ENCODE results near the gene ATPAF1.

Gene ATPAF1

GRCh38 chr1:46646844-46647243 is 21.3 kb downstream of the ATPAF1 start:
- DNase-seq = peak; percentile 22

GRCh38 chr1:46646331-46646730 is 21.8 kb downstream of the ATPAF1 start:
- DNase-seq = no peak

GRCh38 chr1:46645815-46646214 is 22.3 kb downstream of the ATPAF1 start:
- no peak for DNase-seq

GRCh38 chr1:46643368-46643775 is 24.8 kb downstream of the ATPAF1 start:
- peak; percentile 85 for DNase-seq

- no peak for DNase-seq
Observed at GRCh38 chr1:46642115-46642680, 26.0 kb downstream of the ATPAF1 start.

- no peak for DNase-seq
Observed at GRCh38 chr1:46639547-46639946, 28.6 kb downstream of the ATPAF1 start.

GRCh38 chr1:46638921-46639320 is 29.2 kb downstream of the ATPAF1 start:
- DNase-seq = no peak

- no peak for DNase-seq
Observed at GRCh38 chr1:46637444-46638083, 30.6 kb downstream of the ATPAF1 start.

- no peak for DNase-seq
Observed at GRCh38 chr1:46635205-46635604, 33.0 kb downstream of the ATPAF1 start.

- no peak for DNase-seq
Observed at GRCh38 chr1:46630719-46631118, 37.4 kb downstream of the ATPAF1 start.

GRCh38 chr1:46623743-46624644 is 44.2 kb downstream of the ATPAF1 start:
- DNase-seq = no peak

- DNase-seq = peak; percentile 28
Observed at GRCh38 chr1:46622344-46622743, 45.8 kb downstream of the ATPAF1 start.

GRCh38 chr1:46621930-46622329 is 46.2 kb downstream of the ATPAF1 start:
- DNase-seq = no peak

GRCh38 chr1:46619656-46620258 is 48.4 kb downstream of the ATPAF1 start:
- DNase-seq = no peak

GRCh38 chr1:46618754-46619415 is 49.3 kb downstream of the ATPAF1 start:
- no peak for DNase-seq

- no peak for DNase-seq
Observed at GRCh38 chr1:46617833-46618232, 50.3 kb downstream of the ATPAF1 start.

- DNase-seq = no peak
Observed at GRCh38 chr1:46617108-46617800, 50.9 kb downstream of the ATPAF1 start.

GRCh38 chr1:46616277-46617107 is 51.7 kb downstream of the ATPAF1 start, which contains the start of gene MOB3C:
Gene MOB3C, minus strand, starts transcription at chr1:46616811. Its CDS starts 3,490 bp downstream, at chr1:46613321.
- DNase-seq = peak; percentile 74

- no peak for DNase-seq
Observed at GRCh38 chr1:46615735-46616134, 52.4 kb downstream of the ATPAF1 start.

- DNase-seq = no peak
Observed at GRCh38 chr1:46615088-46615487, 53.1 kb downstream of the ATPAF1 start.

- no peak for DNase-seq
Observed at GRCh38 chr1:46614604-46614984, 53.6 kb downstream of the ATPAF1 start.

Data from fibroblast of skin of right biceps (primary cell).